K562 (cell line): ENCODE measurements around the gene PLD5.

Experiments used
- CBX8 ChIP-seq: fragments of 200-600 bp; sonication (generic); IDR thresholded peaks from 2 replicates; pipeline ENCODE4 v1.6.1; 2012; ENCODE audit warnings: borderline replicate concordance, mixed run types, low read depth, mild to moderate bottlenecking, moderate library complexity, mixed read lengths, low read length, control low read depth, inconsistent platforms; ENCODE audit not compliant: poor library complexity, severe bottlenecking; ENCODE audit errors: extremely low read depth
- CEBPB ChIP-seq: fragments of 450-650 bp; IDR thresholded peaks from 2 replicates; pipeline ENCODE4 v1.6.1; 2016; ENCODE audit warnings: missing genetic modification characterization, missing compliant biosample characterization
- HDAC1 ChIP-seq, 2 experiments: fragments of 450-650 bp; IDR thresholded peaks; 2 replicates each; pipeline ENCODE4 v1.6.1; 2016 to 2017; ENCODE audit warnings: inconsistent platforms in 1 of 2, mild to moderate bottlenecking in 1 of 2, moderate library complexity in 1 of 2
- MAFK ChIP-seq: IDR thresholded peaks from 2 replicates; pipeline ENCODE4 v1.6.1; 2011; ENCODE audit warnings: low read length, improper control_type of control experiment
- POLR2AphosphoS5 ChIP-seq: IDR thresholded peaks from 2 replicates; pipeline ENCODE4 v1.6.1; 2011; ENCODE audit warnings: mild to moderate bottlenecking, low read depth, low read length, moderate library complexity; ENCODE audit not compliant: control insufficient read depth, insufficient read depth
- SREBF1 ChIP-seq: fragments of 150-350 bp; IDR thresholded peaks from 2 replicates; pipeline ENCODE4 v1.6.1; 2014; ENCODE audit warnings: antibody characterized with exemption, low read depth, low read length, borderline replicate concordance
- ZNF143 ChIP-seq: sonication (generic); formaldehyde crosslinking; IDR thresholded peaks from 2 replicates; pipeline ENCODE4 v1.9.0; 2022; ENCODE audit warnings: mild to moderate bottlenecking, missing genetic modification reagents
- TF ChIP-seq, protein P1 (sequence below): sonication (generic); formaldehyde crosslinking; IDR thresholded peaks from 2 replicates; pipeline ENCODE4 v1.8.0; 2022; ENCODE audit warnings: missing genetic modification reagents, mild to moderate bottlenecking, moderate library complexity, borderline replicate concordance

- TF ChIP-seq, protein P1, sequence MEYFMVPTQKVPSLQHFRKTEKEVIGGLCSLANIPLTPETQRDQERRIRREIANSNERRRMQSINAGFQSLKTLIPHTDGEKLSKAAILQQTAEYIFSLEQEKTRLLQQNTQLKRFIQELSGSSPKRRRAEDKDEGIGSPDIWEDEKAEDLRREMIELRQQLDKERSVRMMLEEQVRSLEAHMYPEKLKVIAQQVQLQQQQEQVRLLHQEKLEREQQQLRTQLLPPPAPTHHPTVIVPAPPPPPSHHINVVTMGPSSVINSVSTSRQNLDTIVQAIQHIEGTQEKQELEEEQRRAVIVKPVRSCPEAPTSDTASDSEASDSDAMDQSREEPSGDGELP: no peak
- TF ChIP-seq HDAC1 (IDR thresholded peaks at IDR 0.05) (no peak), POLR2AphosphoS5 (no peak), MAFK (no peak), CEBPB (tag) (no peak), CBX8 (no peak), ZNF143 (no peak), SREBF1 (no peak)
Measured at GRCh38 chr1:242523719-242524570, 552 bp downstream of the PLD5 start.
